Myocyte (in vitro differentiated cells): ENCODE measurements around the gene PIK3CD. TPM values are rescaled to one million over a fixed set of nuclear protein-coding genes. Genes with fewer than 3 reads are reported as not detected.
A peak's percentile ranks its signal among the peaks of the same experiment; 100 is the strongest.
"Not testable (repeated sequence)": the region's sequence is repeated elsewhere in the genome, so short reads cannot be mapped to it uniquely, and the experiment has no call there.

Experiments
- DNase-seq: peaks from one replicate; pipeline ENCODE4 v3.0.0-alpha.2; 2012; ENCODE audit warnings: low read depth
- total RNA-seq: library from RNA; depleted of rRNA; stranded (reverse); fragments of >200 nt; gene quantifications from 2 replicates; pipeline ENCODE4 v1.2.3, GENCODE V29; 2014

PIK3CD gene
- total RNA-seq, 1 donor from 2014 or later = 7.0 TPM

- DNase-seq = peak; percentile 23
Measured at GRCh38 chr1:9687874-9688582, 36.5 kb downstream of the PIK3CD start.

DNA sequence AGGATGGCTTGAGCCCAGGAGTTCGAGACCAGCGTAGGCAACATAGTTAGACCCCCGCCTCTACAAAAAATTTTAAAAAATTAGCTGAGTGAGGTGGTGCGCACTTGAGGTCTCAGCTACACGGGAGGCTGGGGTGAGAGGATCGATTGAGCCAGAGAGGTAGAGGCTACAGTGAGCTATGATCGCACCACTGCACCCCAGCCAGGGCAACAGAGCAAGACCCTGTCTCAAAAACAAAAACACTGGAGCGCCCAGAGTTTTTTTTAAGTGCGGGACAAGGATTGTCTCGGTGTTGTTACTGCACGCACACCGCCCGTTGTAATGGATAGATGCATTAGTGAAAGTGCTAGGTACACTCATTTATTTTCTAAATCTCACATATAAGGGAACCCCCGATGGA, 37.1 kb downstream of the PIK3CD start:
- DNase-seq = no peak

GRCh38 chr1:9689011-9689706, 37.6 kb downstream of the PIK3CD start:
- DNase-seq = peak; percentile 68

DNA sequence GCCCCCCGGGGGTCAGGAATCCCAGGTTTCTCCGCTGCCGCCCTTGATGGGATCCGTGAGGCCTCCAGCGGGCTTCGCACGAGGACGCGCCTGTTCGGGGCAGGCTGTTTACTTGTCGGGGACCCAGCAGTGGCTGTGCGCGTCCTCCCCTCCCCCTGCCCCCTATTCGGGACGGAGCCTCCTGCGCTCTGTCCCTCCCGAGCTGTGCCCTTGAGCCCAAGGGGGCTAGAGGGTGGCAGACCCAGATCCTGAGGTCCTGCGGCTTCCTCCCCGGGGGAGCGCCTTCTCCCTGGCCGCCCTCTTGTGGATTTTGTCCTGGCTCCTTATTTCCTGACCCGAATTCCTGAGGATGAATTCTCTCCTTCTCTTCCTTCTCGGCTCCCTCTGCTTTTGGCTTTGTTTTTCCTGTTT, 38.4 kb downstream of the PIK3CD start:
- DNase-seq = peak; percentile 40

- DNase-seq = no peak
Measured at GRCh38 chr1:9690440-9691107, 39.0 kb downstream of the PIK3CD start.

- no peak for DNase-seq
Measured at GRCh38 chr1:9691108-9691445, 39.5 kb downstream of the PIK3CD start.

- no peak for DNase-seq
Measured at GRCh38 chr1:9691691-9692090, 40.2 kb downstream of the PIK3CD start.

GRCh38 chr1:9696793-9697192, 45.3 kb downstream of the PIK3CD start:
- no peak for DNase-seq

DNA sequence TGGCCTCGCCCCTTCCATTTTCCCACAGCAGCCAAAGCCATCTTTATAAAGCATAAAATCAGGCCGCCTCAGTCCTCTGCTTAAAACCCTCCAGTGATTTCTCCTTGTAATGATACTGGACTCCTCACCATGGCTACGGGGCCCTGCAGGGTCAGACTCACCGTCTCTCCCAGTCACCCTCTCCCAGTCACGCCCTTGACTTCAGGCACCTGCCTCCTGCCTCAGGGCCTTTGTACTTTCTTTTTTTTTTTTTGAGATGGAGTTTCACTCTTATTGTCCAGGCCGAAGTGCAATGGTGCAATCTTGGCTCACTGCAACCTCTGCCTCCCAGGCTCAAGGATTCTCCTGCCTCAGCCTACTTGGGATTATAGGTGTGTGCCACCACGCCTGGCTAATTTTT, 47.8 kb downstream of the PIK3CD start:
- no peak for DNase-seq

DNA sequence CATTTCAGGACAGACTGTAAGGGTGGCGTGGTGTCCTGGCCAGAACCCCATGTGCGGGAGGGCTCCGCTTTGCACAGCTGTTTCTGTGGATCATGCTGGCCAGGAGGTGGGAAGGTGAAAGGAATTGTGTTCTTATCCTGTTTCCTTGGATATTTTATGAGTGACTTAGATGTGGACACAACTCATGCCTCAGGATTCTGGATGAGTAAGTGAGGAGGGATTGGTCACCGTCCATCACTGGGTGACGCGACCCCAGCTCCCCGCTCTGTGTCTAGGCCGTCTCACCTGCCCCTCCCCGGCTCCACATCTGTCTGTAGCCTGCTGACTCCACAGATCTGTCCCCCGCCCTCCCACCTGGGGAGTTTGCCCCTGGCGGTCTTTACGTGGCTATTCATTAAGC, 48.8 kb downstream of the PIK3CD start:
- peak; percentile 49 for DNase-seq

GRCh38 chr1:9701665-9702064, 50.1 kb downstream of the PIK3CD start:
- DNase-seq = no peak

DNA sequence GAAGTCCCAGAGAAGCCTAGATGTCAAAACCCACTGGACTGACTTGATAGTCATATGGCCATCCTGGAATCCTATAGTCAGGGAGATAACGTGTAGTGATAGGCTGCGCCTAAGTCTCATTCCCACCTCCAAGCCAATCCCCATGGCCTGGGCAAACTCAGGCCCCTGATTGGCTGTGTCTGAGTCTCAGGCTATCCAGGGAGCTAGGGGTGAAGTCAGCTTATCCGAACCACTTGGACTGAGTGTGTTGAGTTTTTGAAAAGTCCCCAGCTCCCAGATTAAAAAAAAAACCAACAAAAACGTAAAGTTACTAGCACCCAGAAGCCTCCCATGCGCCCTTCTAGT, 51.6 kb downstream of the PIK3CD start:
- DNase-seq = no peak

- no peak for DNase-seq
Measured at GRCh38 chr1:9703681-9704080, 52.1 kb downstream of the PIK3CD start.

GRCh38 chr1:9705337-9706093, 54.0 kb downstream of the PIK3CD start:
- DNase-seq = no peak

- no peak for DNase-seq
Measured at GRCh38 chr1:9706178-9706577, 54.6 kb downstream of the PIK3CD start.

GRCh38 chr1:9710037-9710436, 58.5 kb downstream of the PIK3CD start:
- DNase-seq = no peak

DNA sequence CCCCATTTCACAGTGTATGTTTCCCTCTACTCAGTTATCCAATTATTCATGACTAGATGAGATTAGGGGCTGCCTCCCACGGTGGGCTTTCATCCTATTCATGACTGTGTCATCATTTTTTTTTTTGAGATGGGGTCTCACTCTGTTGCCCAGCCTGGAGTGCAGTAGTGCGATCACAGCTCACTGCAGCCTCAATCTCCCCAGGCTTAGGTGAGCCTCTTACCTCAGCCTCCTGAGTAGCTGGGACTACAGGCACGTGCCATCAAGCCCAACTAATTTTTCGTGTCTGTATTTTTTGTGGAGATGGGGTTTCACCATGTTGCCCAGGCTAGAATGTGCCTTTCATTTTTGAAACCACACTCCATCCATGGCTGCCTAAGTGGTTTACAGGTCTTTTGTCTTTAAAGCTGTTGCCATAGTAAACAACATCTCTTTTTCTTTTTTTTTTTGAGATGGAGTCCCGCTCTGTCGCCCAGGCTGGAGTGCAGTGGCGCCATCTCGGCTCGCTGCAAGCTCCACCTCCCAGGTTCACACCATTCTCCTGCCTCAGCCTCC, 60.0 kb downstream of the PIK3CD start:
- no peak for DNase-seq

- not testable (repeated sequence) for DNase-seq
Measured at GRCh38 chr1:9712767-9713166, 61.2 kb downstream of the PIK3CD start.

DNA sequence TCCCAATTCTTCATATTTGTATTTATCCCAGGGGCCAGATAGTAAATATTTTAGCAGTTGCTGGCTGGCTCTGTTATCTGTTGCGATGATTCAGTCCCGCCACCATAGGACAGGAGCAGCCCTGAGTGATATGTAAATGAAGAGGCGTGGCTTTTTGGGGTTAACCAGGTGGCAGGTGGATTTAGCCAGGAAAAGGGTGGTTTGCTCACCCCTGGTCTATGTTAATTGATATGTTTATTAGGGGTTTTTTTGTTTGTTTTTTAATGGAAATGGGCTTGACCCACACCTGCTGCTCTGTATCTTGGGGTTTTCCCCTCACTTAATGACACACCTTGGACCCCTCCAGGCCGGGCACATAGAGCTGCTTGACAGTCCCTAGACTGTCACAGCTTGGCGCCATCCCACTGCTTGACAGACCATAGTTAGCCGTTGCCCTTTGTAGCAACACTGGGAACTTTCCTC, 62.8 kb downstream of the PIK3CD start:
- no peak for DNase-seq

- DNase-seq = no peak
Measured at GRCh38 chr1:9715536-9716226, 64.2 kb downstream of the PIK3CD start.
